ENCODE measurements around the gene ADGRG6. TPM values are rescaled to one million over a fixed set of nuclear protein-coding genes. Genes with fewer than 3 reads are reported as not detected.
"Not testable (repeated sequence)": the region's sequence is repeated elsewhere in the genome, so short reads cannot be mapped to it uniquely, and the experiment has no call there.

The ADGRG6 gene
- total RNA-seq, 1 donor from 2014 or later = 84.4 TPM

- no peak for DNase-seq (ENCODE audit: low spot score)
- ATAC-seq = no peak
These were observed 131.6 kb downstream of the ADGRG6 start for GRCh38 chr6:142433419-142433818.

- no peak for DNase-seq (ENCODE audit: low spot score)
- ATAC-seq = no peak
These were observed 137.1 kb downstream of the ADGRG6 start for GRCh38 chr6:142438898-142439297.

- ATAC-seq (no peak), DNase-seq (ENCODE audit: low spot score) (no peak)
These were observed 138.9 kb downstream of the ADGRG6 start for GRCh38 chr6:142440600-142441293.

GRCh38 chr6:142441716-142442115, 139.9 kb downstream of the ADGRG6 start:
- ATAC-seq = no peak
- no peak for DNase-seq (ENCODE audit: low spot score)

GRCh38 chr6:142443102-142443501, 141.3 kb downstream of the ADGRG6 start:
- DNase-seq (ENCODE audit: low spot score) (no peak), ATAC-seq (no peak)

GRCh38 chr6:142443532-142443931, 141.7 kb downstream of the ADGRG6 start:
- DNase-seq (ENCODE audit: low spot score) (no peak), ATAC-seq (no peak)

- ATAC-seq (no peak), DNase-seq (ENCODE audit: low spot score) (no peak)
These were observed 142.6 kb downstream of the ADGRG6 start for GRCh38 chr6:142444376-142444775.

GRCh38 chr6:142444881-142445301, 143.1 kb downstream of the ADGRG6 start:
- DNase-seq (ENCODE audit: low spot score) (no peak), ATAC-seq (no peak)

- DNase-seq (ENCODE audit: low spot score) (no peak), ATAC-seq (no peak)
These were observed 144.4 kb downstream of the ADGRG6 start for GRCh38 chr6:142446168-142446567.

- no peak for ATAC-seq
- no peak for DNase-seq (ENCODE audit: low spot score)
These were observed 144.8 kb downstream of the ADGRG6 start for GRCh38 chr6:142446576-142446975.

- peak; percentile 9 for ATAC-seq
These were observed 146.4 kb downstream of the ADGRG6 start for GRCh38 chr6:142448091-142448729.

GRCh38 chr6:142450856-142451255, 149.0 kb downstream of the ADGRG6 start:
- ATAC-seq; DNase-seq (ENCODE audit: low spot score): not testable (repeated sequence)

More at GRCh38 chr6:142448091-142448729, 146.4 kb downstream of the ADGRG6 start:
- no peak for DNase-seq (ENCODE audit: low spot score)

- ATAC-seq (no peak), DNase-seq (ENCODE audit: low spot score) (no peak)
These were observed 151.2 kb downstream of the ADGRG6 start for GRCh38 chr6:142452993-142453392.

- not testable (repeated sequence) for DNase-seq (ENCODE audit: low spot score); ATAC-seq
These were observed 152.4 kb downstream of the ADGRG6 start for GRCh38 chr6:142454196-142454595.

- not testable (repeated sequence) for ATAC-seq; DNase-seq (ENCODE audit: low spot score)
These were observed 153.0 kb downstream of the ADGRG6 start for GRCh38 chr6:142454848-142455247.

GRCh38 chr6:142455957-142456589, 154.3 kb downstream of the ADGRG6 start:
- ATAC-seq = peak; percentile 8
- DNase-seq (ENCODE audit: low spot score) = no peak

GRCh38 chr6:142457638-142458406, 156.0 kb downstream of the ADGRG6 start:
- ATAC-seq (peak; percentile 17), DNase-seq (ENCODE audit: low spot score) (no peak)

- DNase-seq (ENCODE audit: low spot score) (no peak), ATAC-seq (no peak)
These were observed 157.0 kb downstream of the ADGRG6 start for GRCh38 chr6:142458836-142459235.

GRCh38 chr6:142459271-142459670, 157.5 kb downstream of the ADGRG6 start:
- ATAC-seq (no peak), DNase-seq (ENCODE audit: low spot score) (no peak)

- ATAC-seq (peak; percentile 79), DNase-seq (ENCODE audit: low spot score) (no peak)
These were observed 160.5 kb downstream of the ADGRG6 start for GRCh38 chr6:142462260-142462659.

GRCh38 chr6:142463988-142464387, 162.2 kb downstream of the ADGRG6 start:
- DNase-seq (ENCODE audit: low spot score) (no peak), ATAC-seq (no peak)

All from left lobe of liver (tissue), 2 donors.